ENCODE data around the gene KCNQ1. TPM values are rescaled to one million over a fixed set of nuclear protein-coding genes. Genes with fewer than 3 reads are reported as not detected.

KCNQ1 gene
- total RNA-seq, 1 experiment from 2014 or later = 2.5 TPM

DNA sequence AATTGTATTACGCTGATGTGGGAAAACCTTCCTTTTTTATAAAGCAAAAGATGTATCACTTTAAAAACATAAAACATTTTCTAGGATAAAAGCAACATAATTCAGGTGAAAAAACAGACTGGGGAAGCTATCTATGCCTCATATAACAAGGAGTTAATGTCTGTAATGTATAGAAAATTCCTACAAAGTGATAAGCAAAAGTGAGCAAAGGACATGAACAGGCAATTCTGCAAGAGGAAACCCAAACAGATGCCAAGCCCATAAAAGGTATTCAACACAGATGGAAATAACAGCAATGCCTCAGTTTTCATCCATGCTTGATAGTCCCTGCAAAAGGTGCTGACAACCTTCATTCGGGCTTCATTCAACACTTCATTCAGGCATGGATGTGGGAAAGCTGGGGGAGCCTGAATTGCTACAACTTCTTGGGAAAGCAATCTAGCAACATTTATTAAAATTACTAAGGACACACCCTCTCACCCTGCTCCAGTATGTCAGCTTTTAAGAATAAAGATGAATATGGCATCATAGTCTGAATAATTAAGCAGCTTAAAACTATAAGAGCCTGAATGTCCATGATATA is 215.6 kb downstream of the KCNQ1 start:
- Mint-ChIP-seq H3K4me3 (no peak overlapping the region), H3K9me3 (peaks cover 56% of the 10 kb centered on the region), H3K4me1 (no peaks in the 10 kb centered on the region), H3K36me3 (peaks cover 80% of the 10 kb centered on the region), H3K27ac (no peak overlapping the region), H3K27me3 (ENCODE audit: low read depth) (peaks cover 84% of the 10 kb centered on the region)
- DNase-seq (ENCODE audit: low spot score) (no peak), ATAC-seq (no peak)
- ChIA-PET POLR2A (no interaction called here), CTCF (no interaction called here)
- TF ChIP-seq NFYB (CRISPR knock-in tag; conservative IDR thresholded peaks at IDR 0.05; ENCODE audit: low read depth) (no peak), NFATC4 (CRISPR knock-in tag; IDR thresholded peaks at IDR 0.05) (no peak), ZNF121 (CRISPR knock-in tag; IDR thresholded peaks at IDR 0.05) (no peak), ESRRA (CRISPR knock-in tag; IDR thresholded peaks at IDR 0.05; ENCODE audit: borderline replicate concordance) (no peak), CREB1 (CRISPR knock-in tag; IDR thresholded peaks at IDR 0.05) (no peak), CREM (CRISPR knock-in tag; IDR thresholded peaks at IDR 0.05) (no peak), SMAD4 (CRISPR knock-in tag; IDR thresholded peaks at IDR 0.05) (no peak), NFE2L1 (CRISPR knock-in tag; IDR thresholded peaks at IDR 0.05) (no peak), GTF2I (CRISPR knock-in tag; conservative IDR thresholded peaks at IDR 0.05) (no peak), ZBTB21 (CRISPR knock-in tag; IDR thresholded peaks at IDR 0.05; ENCODE audit: borderline replicate concordance) (no peak), SP1 (CRISPR knock-in tag; conservative IDR thresholded peaks at IDR 0.05) (no peak)
- TF ChIP-seq, protein P1, sequence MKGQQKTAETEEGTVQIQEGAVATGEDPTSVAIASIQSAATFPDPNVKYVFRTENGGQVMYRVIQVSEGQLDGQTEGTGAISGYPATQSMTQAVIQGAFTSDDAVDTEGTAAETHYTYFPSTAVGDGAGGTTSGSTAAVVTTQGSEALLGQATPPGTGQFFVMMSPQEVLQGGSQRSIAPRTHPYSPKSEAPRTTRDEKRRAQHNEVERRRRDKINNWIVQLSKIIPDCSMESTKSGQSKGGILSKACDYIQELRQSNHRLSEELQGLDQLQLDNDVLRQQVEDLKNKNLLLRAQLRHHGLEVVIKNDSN (CRISPR knock-in tag; IDR thresholded peaks at IDR 0.05) = no peak
- TF ChIP-seq, protein P2, sequence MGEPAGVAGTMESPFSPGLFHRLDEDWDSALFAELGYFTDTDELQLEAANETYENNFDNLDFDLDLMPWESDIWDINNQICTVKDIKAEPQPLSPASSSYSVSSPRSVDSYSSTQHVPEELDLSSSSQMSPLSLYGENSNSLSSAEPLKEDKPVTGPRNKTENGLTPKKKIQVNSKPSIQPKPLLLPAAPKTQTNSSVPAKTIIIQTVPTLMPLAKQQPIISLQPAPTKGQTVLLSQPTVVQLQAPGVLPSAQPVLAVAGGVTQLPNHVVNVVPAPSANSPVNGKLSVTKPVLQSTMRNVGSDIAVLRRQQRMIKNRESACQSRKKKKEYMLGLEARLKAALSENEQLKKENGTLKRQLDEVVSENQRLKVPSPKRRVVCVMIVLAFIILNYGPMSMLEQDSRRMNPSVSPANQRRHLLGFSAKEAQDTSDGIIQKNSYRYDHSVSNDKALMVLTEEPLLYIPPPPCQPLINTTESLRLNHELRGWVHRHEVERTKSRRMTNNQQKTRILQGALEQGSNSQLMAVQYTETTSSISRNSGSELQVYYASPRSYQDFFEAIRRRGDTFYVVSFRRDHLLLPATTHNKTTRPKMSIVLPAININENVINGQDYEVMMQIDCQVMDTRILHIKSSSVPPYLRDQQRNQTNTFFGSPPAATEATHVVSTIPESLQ (CRISPR knock-in tag; IDR thresholded peaks at IDR 0.05) = no peak
- TF ChIP-seq, protein P3, sequence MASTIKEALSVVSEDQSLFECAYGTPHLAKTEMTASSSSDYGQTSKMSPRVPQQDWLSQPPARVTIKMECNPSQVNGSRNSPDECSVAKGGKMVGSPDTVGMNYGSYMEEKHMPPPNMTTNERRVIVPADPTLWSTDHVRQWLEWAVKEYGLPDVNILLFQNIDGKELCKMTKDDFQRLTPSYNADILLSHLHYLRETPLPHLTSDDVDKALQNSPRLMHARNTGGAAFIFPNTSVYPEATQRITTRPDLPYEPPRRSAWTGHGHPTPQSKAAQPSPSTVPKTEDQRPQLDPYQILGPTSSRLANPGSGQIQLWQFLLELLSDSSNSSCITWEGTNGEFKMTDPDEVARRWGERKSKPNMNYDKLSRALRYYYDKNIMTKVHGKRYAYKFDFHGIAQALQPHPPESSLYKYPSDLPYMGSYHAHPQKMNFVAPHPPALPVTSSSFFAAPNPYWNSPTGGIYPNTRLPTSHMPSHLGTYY (CRISPR knock-in tag; IDR thresholded peaks at IDR 0.05) = no peak
- TF ChIP-seq, protein P4, sequence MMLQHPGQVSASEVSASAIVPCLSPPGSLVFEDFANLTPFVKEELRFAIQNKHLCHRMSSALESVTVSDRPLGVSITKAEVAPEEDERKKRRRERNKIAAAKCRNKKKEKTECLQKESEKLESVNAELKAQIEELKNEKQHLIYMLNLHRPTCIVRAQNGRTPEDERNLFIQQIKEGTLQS (CRISPR knock-in tag; conservative IDR thresholded peaks at IDR 0.05) = no peak
- TF ChIP-seq, protein P5, sequence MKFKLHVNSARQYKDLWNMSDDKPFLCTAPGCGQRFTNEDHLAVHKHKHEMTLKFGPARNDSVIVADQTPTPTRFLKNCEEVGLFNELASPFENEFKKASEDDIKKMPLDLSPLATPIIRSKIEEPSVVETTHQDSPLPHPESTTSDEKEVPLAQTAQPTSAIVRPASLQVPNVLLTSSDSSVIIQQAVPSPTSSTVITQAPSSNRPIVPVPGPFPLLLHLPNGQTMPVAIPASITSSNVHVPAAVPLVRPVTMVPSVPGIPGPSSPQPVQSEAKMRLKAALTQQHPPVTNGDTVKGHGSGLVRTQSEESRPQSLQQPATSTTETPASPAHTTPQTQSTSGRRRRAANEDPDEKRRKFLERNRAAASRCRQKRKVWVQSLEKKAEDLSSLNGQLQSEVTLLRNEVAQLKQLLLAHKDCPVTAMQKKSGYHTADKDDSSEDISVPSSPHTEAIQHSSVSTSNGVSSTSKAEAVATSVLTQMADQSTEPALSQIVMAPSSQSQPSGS (CRISPR knock-in tag; IDR thresholded peaks at IDR 0.05; ENCODE audit: borderline replicate concordance, low read depth) = no peak
- TF ChIP-seq, protein P6, sequence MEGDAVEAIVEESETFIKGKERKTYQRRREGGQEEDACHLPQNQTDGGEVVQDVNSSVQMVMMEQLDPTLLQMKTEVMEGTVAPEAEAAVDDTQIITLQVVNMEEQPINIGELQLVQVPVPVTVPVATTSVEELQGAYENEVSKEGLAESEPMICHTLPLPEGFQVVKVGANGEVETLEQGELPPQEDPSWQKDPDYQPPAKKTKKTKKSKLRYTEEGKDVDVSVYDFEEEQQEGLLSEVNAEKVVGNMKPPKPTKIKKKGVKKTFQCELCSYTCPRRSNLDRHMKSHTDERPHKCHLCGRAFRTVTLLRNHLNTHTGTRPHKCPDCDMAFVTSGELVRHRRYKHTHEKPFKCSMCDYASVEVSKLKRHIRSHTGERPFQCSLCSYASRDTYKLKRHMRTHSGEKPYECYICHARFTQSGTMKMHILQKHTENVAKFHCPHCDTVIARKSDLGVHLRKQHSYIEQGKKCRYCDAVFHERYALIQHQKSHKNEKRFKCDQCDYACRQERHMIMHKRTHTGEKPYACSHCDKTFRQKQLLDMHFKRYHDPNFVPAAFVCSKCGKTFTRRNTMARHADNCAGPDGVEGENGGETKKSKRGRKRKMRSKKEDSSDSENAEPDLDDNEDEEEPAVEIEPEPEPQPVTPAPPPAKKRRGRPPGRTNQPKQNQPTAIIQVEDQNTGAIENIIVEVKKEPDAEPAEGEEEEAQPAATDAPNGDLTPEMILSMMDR (IDR thresholded peaks at IDR 0.05) = no peak
- TF ChIP-seq, protein P7, sequence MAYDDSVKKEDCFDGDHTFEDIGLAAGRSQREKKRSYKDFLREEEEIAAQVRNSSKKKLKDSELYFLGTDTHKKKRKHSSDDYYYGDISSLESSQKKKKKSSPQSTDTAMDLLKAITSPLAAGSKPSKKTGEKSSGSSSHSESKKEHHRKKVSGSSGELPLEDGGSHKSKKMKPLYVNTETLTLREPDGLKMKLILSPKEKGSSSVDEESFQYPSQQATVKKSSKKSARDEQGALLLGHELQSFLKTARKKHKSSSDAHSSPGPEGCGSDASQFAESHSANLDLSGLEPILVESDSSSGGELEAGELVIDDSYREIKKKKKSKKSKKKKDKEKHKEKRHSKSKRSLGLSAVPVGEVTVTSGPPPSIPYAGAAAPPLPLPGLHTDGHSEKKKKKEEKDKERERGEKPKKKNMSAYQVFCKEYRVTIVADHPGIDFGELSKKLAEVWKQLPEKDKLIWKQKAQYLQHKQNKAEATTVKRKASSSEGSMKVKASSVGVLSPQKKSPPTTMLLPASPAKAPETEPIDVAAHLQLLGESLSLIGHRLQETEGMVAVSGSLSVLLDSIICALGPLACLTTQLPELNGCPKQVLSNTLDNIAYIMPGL (CRISPR knock-in tag; IDR thresholded peaks at IDR 0.05) = no peak
- TF ChIP-seq, protein P8, sequence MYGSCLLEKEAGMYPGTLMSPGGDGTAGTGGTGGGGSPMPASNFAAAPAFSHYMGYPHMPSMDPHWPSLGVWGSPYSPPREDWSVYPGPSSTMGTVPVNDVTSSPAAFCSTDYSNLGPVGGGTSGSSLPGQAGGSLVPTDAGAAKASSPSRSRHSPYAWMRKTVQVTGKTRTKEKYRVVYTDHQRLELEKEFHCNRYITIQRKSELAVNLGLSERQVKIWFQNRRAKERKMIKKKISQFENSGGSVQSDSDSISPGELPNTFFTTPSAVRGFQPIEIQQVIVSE (CRISPR knock-in tag; IDR thresholded peaks at IDR 0.05; ENCODE audit: borderline replicate concordance) = no peak
- TF ChIP-seq, protein P9, sequence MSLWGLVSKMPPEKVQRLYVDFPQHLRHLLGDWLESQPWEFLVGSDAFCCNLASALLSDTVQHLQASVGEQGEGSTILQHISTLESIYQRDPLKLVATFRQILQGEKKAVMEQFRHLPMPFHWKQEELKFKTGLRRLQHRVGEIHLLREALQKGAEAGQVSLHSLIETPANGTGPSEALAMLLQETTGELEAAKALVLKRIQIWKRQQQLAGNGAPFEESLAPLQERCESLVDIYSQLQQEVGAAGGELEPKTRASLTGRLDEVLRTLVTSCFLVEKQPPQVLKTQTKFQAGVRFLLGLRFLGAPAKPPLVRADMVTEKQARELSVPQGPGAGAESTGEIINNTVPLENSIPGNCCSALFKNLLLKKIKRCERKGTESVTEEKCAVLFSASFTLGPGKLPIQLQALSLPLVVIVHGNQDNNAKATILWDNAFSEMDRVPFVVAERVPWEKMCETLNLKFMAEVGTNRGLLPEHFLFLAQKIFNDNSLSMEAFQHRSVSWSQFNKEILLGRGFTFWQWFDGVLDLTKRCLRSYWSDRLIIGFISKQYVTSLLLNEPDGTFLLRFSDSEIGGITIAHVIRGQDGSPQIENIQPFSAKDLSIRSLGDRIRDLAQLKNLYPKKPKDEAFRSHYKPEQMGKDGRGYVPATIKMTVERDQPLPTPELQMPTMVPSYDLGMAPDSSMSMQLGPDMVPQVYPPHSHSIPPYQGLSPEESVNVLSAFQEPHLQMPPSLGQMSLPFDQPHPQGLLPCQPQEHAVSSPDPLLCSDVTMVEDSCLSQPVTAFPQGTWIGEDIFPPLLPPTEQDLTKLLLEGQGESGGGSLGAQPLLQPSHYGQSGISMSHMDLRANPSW (CRISPR knock-in tag; conservative IDR thresholded peaks at IDR 0.05; ENCODE audit: low read depth) = no peak

Measured in WTC11 (cell line).